NT2/D1 (cell line): Measurements from ENCODE around the gene AGMO.

Experiments
- DNase-seq: peaks from one replicate; pipeline ENCODE4 v3.0.0-alpha.2; 2011; ENCODE audit warnings: low read depth, low spot score
- H3K27me3 ChIP-seq: 2 replicates; pipeline ENCODE4 v1.6.0; 2011; ENCODE audit warnings: mild to moderate bottlenecking; ENCODE audit not compliant: insufficient read length, insufficient read depth
- H3K36me3 ChIP-seq: 2 replicates; pipeline ENCODE4 v1.6.1; 2011; ENCODE audit warnings: mild to moderate bottlenecking, low read length, mixed read lengths; ENCODE audit not compliant: insufficient read depth, insufficient read length
- H3K4me1 ChIP-seq: 2 replicates; pipeline ENCODE4 v1.5.1; 2011; ENCODE audit not compliant: insufficient read depth, insufficient read length
- H3K4me3 ChIP-seq: 2 replicates; pipeline ENCODE4 v1.5.1; 2011; ENCODE audit warnings: low read depth; ENCODE audit not compliant: insufficient read length
- H3K9ac ChIP-seq: 2 replicates; pipeline ENCODE4 v1.6.0; 2011; ENCODE audit warnings: low read depth; ENCODE audit not compliant: insufficient read length
- H3K9me3 ChIP-seq: 2 replicates; pipeline ENCODE4 v1.5.1; 2011; ENCODE audit warnings: mild to moderate bottlenecking, low read length; ENCODE audit not compliant: insufficient read depth
- SUZ12 ChIP-seq: IDR thresholded peaks from 2 replicates; pipeline ENCODE4 v1.6.1; 2011; ENCODE audit not compliant: insufficient read length, insufficient read depth; ENCODE audit errors: extremely low read depth
- YY1 ChIP-seq: IDR thresholded peaks from 2 replicates; pipeline ENCODE4 v1.6.1; 2011; ENCODE audit not compliant: insufficient read length, insufficient read depth
- ZNF274 ChIP-seq: IDR thresholded peaks from 2 replicates; pipeline ENCODE4 v1.6.1; 2011; ENCODE audit warnings: mild to moderate bottlenecking, low read depth, low read length

Gene AGMO

DNA sequence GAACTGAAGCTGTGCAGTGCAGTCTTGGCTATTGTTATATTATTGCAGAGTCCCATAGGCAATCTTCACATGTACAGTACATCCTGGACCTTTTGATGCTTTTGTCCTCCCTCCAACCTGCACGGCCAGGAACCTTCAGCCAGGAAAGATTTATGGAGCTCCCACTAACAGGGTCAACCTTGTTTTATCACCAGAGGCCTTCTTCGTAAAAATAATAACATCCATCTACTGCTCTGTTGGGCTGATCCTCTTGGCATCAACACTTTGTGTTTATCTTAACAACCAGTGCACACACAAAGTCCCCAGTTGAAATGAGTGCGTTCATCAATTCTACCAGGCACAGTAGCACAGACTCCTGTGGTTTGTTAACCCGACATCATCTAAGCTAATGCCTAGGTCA lies 72.4 kb downstream of the AGMO start:
- Histone ChIP-seq H3K9ac (no peak overlapping the region), H3K4me3 (no peak overlapping the region), H3K4me1 (no peaks in the 10 kb centered on the region), H3K27me3 (no peaks in the 10 kb centered on the region), H3K36me3 (no peaks in the 10 kb centered on the region), H3K9me3 (no peaks in the 10 kb centered on the region)
- TF ChIP-seq ZNF274 (no peak), SUZ12 (no peak), YY1 (no peak)
- no peak for DNase-seq

DNA sequence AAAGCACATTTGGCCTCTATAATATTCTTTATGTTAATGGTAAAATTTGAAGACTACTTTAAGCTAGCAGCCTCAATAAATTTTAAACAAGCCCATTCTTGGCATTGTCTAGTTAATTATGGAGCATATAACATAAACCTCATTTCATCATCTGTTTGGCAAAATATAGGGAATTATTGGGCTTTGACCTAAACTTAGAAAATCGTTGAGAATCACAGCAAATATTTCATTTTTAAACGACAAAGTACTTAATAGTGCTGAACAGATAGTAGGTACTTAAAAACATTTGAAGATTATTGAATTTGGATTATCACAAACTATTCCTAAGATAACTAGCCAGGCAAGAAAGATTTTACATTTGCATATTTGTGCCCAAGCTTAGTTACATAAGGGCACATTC lies 73.4 kb downstream of the AGMO start:
- H3K9me3 ChIP-seq, result no peaks in the 10 kb centered on the region
- no peak overlapping the region for H3K9ac ChIP-seq
- DNase-seq, result no peak
- no peak overlapping the region for H3K4me3 ChIP-seq
- no peaks in the 10 kb centered on the region for H3K36me3 ChIP-seq
- H3K4me1 ChIP-seq, result no peaks in the 10 kb centered on the region
- no peaks in the 10 kb centered on the region for H3K27me3 ChIP-seq
- TF ChIP-seq ZNF274 (no peak), YY1 (no peak), SUZ12 (no peak)

DNA sequence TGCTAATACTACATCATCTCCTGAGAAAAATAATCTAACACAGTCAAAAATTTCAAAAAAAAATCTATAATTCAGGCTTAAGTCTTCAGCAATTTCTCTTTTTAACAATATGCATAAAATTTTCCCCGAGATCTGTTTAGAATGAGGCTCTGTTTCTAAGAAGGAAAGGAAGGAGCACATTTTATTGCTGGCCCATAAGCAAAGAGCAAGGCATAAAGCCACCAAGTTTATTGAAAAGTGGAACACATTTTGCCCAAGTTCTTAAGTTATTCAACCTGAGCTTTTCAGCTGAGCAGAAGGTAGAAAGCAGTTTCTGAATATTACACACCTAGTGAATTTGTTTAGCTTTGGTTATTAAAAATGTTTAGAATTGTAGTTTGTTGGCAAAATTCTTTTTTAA lies 73.9 kb downstream of the AGMO start:
- Histone ChIP-seq H3K4me3 (no peak overlapping the region), H3K9me3 (no peaks in the 10 kb centered on the region), H3K36me3 (no peaks in the 10 kb centered on the region), H3K27me3 (no peaks in the 10 kb centered on the region), H3K4me1 (no peaks in the 10 kb centered on the region), H3K9ac (no peak overlapping the region)
- no peak for DNase-seq
- TF ChIP-seq YY1 (no peak), ZNF274 (no peak), SUZ12 (no peak)

DNA sequence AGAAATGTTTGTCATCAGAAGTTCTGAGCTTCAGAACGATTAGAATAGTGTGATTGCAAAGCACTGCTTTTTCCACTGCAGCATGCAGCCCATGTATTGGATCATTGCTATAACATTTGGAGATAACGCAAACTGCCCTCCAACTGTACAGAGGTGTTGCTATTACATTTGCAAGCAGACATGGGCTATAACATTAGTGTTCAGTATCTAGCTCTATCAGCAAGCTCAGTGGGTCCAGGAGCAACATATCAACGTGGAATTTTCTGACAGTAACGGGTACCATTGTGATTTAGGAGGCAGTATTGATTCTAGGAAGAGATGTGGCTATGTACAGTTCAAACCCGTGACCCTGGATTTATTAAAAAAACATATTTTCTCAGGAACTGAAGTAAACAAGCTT lies 75.8 kb downstream of the AGMO start:
- TF ChIP-seq SUZ12, result no peak
- no peak for TF ChIP-seq YY1
- TF ChIP-seq ZNF274, result no peak
- Histone ChIP-seq H3K9ac (no peak overlapping the region), H3K36me3 (no peaks in the 10 kb centered on the region), H3K4me1 (no peaks in the 10 kb centered on the region), H3K4me3 (no peak overlapping the region), H3K9me3 (no peaks in the 10 kb centered on the region), H3K27me3 (no peaks in the 10 kb centered on the region)
- DNase-seq, result no peak

DNA sequence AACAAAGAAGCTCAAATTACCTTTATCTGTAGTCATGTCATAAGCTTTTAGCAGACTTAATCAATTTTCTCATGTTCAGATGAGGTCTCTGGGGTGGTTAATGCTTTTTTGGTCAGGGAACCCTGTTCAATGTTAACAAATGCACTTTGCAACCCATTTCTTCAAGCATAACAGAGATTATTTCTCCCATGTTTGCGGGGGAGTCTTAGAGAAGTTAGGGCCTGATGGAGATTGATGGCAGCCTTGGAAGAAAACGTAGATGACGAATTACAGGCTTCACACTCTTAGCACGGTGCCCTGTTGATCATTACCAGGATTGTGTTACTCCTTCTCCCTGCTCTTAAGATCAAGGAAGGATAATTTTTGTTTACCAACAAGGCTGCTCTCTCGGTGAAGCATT lies 76.4 kb downstream of the AGMO start:
- no peak for DNase-seq
- no peaks in the 10 kb centered on the region for H3K9me3 ChIP-seq
- no peaks in the 10 kb centered on the region for H3K27me3 ChIP-seq
- TF ChIP-seq ZNF274 (no peak), YY1 (no peak), SUZ12 (no peak)
- no peaks in the 10 kb centered on the region for H3K36me3 ChIP-seq
- no peak overlapping the region for H3K9ac ChIP-seq
- H3K4me3 ChIP-seq, result no peak overlapping the region
- H3K4me1 ChIP-seq, result no peaks in the 10 kb centered on the region

DNA sequence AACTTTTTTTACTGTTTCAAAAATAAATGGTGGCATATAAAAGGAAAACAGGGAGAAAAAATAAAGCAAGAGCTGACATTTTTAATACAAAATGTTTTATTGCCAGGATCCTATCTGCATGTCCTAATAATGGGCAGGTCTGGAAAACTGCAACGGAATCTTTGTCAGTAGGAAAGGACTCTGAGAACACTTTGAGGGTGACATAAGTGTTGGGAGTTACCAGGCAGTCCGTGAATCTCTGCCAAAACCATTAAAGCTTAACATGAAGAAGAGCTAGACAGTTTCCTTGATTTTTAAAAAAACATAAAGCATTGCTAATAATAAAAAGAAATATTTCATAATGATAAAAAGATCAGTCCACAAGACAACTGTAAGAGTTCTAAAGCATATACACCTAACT lies 80.7 kb downstream of the AGMO start:
- Histone ChIP-seq H3K4me3 (no peak overlapping the region), H3K27me3 (no peaks in the 10 kb centered on the region), H3K4me1 (no peaks in the 10 kb centered on the region), H3K9me3 (no peaks in the 10 kb centered on the region), H3K36me3 (no peaks in the 10 kb centered on the region), H3K9ac (no peak overlapping the region)
- TF ChIP-seq ZNF274 (no peak), YY1 (no peak), SUZ12 (no peak)
- DNase-seq, result no peak

DNA sequence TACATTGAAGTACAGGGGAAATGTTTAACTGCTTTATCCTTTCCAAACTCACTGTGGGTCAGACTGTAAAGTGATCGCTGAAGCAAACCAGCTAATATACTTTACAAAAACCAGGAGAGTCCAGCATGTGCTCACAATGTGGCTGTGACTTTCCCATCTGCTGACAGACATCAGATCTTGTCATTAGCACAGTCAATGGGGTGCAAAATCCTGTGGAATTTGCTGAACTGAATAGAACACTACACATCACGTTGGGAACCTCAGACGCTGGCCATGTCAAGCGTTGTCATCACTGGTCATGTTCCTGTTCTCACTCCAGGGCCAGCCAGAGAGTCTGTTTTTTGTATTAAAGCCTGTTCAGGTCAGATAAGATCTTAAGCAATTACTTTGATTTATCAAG lies 83.4 kb downstream of the AGMO start:
- H3K4me1 ChIP-seq, result no peaks in the 10 kb centered on the region
- no peak overlapping the region for H3K9ac ChIP-seq
- no peak for DNase-seq
- H3K36me3 ChIP-seq, result no peaks in the 10 kb centered on the region
- H3K4me3 ChIP-seq, result no peak overlapping the region
- H3K27me3 ChIP-seq, result no peaks in the 10 kb centered on the region
- TF ChIP-seq ZNF274, result no peak
- no peak for TF ChIP-seq SUZ12
- TF ChIP-seq YY1, result no peak
- no peaks in the 10 kb centered on the region for H3K9me3 ChIP-seq

DNA sequence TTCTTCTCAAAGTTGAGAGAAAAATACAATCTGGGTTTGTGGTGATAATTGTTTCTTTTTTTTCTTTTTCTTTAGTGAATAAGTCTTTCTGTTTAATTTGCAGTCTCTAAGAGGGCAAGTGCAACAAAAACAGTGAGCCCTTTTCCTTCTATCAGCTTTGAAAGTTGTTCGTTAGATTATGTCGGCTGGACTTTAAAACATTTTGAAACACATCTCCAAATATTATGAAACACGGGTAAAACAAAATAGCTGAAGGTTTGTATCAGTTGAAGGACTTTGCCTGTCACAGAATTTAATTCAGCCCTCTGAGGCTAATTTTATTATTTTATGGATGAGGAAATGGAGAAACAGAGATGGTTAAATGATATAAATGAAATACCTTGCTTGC lies 85.3 kb downstream of the AGMO start:
- Histone ChIP-seq H3K4me3 (no peak overlapping the region), H3K4me1 (no peaks in the 10 kb centered on the region), H3K9me3 (no peaks in the 10 kb centered on the region), H3K27me3 (no peaks in the 10 kb centered on the region), H3K36me3 (no peaks in the 10 kb centered on the region), H3K9ac (no peak overlapping the region)
- TF ChIP-seq ZNF274 (no peak), YY1 (no peak), SUZ12 (no peak)
- DNase-seq, result no peak
